Stimulated activated CD4-positive, alpha-beta T cell treated with anti-CD3 and anti-CD28 coated beads, Interleukin-15, amount 100 ng/mL, for 1 hour (primary cell): ENCODE measurements around the gene NELFCD.
A peak's percentile ranks its signal among the peaks of the same experiment; 100 is the strongest.
"Not testable (repeated sequence)": the region's sequence is repeated elsewhere in the genome, so short reads cannot be mapped to it uniquely, and the experiment has no call there.

Experiments
- DNase-seq, 2 donors: peaks; one replicate each; pipeline ENCODE4 v3.0.0-alpha.2; 2020; ENCODE audit warnings: low read depth in 1 of 2, low spot score in 1 of 2

The NELFCD gene

DNA sequence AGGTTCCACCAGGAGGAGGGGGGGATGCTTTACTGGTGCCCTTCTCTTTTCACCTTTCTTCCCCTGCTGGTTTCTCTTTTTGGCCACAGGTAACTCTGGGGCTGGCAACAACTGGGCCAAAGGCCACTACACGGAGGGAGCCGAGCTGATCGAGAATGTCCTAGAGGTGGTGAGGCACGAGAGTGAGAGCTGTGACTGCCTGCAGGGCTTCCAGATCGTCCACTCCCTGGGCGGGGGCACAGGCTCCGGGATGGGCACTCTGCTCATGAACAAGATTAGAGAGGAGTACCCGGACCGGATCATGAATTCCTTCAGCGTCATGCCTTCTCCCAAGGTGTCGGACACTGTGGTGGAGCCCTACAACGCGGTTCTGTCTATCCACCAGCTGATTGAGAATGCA, 42.6 kb downstream of the NELFCD start:
- no peak for DNase-seq

DNA sequence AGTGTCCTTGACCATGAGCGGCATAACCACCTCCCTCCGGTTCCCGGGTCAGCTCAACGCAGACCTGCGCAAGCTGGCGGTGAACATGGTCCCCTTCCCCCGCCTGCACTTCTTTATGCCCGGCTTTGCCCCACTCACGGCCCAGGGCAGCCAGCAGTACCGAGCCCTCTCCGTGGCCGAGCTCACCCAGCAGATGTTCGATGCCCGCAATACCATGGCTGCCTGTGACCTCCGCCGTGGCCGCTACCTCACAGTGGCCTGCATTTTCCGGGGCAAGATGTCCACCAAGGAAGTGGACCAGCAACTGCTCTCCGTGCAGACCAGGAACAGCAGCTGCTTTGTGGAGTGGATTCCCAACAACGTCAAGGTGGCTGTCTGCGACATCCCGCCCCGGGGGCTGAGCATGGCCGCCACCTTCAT, 43.1 kb downstream of the NELFCD start:
- no peak for DNase-seq

GRCh38 chr20:59025086-59025485, 44.0 kb downstream of the NELFCD start:
- no peak for DNase-seq

- DNase-seq, result no peak
Observed at GRCh38 chr20:59025511-59025910, 44.5 kb downstream of the NELFCD start.

- DNase-seq, result no peak
Observed at GRCh38 chr20:59026904-59027740, 46.1 kb downstream of the NELFCD start.

- no peak for DNase-seq
Observed at GRCh38 chr20:59027741-59028320, 46.8 kb downstream of the NELFCD start.

DNA sequence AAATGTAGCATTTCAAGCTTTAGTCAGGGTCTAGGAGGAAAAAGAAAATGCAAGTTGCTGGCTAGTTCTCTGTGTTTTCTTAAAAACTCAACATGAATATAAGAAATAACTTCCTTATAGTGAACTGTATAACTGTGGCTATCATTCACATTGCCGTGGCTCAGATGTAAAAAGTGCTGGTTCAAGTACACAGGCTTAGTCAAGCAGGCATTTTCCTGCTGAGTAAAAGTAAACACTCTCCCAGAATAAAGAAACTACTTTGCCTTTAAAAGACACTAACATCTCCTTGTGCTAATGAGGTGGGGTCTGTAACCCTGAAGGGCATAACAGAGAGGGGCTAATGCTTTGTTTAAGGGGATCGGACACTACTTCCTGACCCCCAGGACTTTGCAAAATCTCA, 47.8 kb downstream of the NELFCD start:
- DNase-seq, result no peak

DNA sequence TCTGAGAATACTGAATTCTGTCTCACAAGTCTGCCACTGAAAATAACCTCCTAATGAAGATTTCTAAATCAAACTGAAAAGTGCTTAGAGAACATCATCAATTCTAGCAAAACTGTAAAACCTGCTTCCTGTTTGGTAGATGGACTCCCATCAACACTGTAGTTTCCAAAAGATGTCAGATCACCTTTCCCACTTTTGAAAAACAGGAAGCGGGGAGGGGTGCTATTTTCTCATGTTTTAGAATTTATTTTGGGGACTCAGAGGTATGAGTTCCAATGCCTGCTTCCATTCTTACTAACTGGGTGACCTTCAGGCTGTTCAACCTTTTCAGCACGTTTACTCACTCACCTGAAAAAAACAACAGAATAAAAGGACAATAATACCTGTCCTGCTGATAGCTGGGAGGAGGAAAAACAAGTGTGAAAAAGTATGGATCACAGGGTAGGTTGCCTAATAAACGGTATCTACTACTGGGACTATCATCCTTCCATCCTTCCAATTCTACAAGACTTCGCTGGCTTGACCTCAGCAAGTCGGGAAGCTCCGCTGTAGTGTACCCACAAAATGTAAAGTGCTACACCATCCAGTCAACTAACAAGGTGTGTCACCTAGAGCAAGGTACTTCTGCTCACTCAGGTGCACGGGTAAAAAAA, 50.0 kb downstream of the NELFCD start:
- no peak for DNase-seq

DNA sequence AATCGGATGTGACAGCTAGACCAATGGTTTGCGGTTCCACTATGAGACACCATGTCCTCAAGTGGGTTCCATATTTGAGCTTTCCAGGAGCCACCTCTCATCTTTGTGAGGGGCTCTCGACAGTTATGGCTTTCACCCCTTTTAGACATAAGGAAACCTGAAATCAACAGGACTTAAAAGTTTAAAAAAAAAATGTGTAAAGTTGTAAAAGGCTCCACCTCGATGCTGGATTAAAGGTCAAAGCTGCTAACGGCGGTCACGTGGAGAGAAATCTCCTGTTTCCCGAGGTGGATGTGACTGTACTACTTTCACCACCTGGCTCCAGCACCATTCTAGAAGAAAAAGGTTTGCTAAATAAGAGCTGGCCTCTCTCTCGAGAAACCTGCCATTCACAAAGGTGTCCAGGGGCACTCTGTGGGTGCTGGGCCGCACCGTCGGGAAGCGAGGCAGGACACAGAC, 50.5 kb downstream of the NELFCD start:
- no peak for DNase-seq

- peak; percentile 97 for DNase-seq
Observed at GRCh38 chr20:59032023-59032712, 51.1 kb downstream of the NELFCD start, which contains the start of gene ATP5F1E. Gene ATP5F1E (minus strand): TSS chr20:59032335. CDS start chr20:59032251, 84 bp downstream.

- DNase-seq, result no peak
Observed at GRCh38 chr20:59032713-59033059, 51.6 kb downstream of the NELFCD start.

DNA sequence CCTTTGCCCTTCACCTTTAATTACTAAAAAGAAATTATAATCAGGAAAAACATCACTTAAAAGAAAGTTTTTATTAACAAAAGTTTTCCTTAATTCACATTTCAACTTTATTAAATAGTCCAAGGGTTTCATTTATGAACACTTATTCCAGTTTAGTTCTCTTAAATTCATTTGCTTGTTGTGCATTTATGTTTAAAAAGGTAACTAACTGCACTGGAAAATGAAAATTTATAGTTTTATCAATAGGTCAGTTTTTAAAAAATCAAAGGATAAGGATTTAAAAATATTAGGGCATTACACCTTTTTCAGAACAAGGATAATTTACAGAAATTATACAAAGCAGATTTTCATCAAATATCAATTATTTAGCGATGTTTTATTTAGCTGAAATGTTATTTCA, 52.0 kb downstream of the NELFCD start:
- DNase-seq, result no peak

DNA sequence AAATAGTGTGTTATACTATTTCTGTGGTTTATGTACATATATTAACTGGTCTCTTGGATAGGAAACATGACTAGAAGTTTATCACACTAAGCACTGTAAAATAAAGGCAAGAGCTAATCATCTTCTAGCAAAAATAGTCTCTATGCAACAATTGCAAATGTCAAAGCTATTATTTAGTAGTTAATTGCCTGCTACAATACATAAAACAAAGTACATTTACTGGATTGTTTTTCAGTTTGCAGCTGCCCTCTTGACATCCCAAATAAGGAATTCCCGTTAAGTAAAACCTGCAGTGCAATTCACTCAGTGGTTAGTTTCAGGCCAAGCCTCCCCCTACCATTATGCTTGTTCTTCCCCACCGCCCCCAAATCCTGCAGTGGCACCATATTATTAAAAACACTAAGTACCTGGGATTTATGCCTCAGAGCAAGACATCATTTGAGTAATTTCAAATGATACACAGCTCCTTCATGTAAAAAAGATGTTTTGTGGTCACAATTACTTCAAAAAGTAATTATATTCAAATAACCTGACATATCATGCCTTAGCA, 52.6 kb downstream of the NELFCD start:
- no peak for DNase-seq

- no peak for DNase-seq
Observed at GRCh38 chr20:59035381-59035780, 54.3 kb downstream of the NELFCD start.

DNA sequence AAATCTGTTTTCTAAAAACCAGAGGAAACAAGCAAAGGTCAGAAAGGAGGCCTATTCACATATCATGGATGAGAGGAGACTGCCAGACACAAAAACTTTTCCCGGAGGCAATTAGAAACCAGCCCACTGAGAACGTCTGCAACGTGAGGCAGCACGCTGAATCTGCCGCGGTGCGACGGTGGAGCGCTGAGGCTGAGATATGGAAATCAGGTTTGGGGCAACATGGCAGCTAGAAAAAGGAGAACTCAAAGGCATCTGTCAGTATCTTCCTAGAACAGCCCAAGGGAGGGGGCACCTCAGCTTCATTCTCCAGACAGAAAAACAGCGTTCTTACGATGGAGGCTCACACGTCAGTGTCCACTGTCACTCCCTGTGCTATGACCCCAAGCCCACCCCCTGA, 56.3 kb downstream of the NELFCD start:
- DNase-seq, result no peak

DNA sequence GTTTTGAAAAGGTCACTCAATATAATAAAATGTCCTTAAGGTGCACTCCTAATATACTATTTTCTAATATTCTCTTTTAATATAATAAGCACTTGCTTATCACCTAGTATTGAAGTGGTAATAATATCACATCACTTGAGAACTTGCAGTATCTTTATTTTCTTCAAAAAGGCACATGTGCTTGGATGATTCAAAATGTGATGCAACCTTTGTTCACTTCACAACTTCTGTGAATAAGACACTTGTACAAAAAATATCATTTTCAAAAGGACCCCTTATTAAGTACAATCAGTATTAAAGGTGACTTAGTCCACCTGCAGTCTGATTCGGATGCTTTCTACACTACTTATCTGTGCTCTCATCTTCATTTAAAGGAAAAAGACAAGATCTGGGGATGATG, 58.2 kb downstream of the NELFCD start:
- DNase-seq, result no peak

DNA sequence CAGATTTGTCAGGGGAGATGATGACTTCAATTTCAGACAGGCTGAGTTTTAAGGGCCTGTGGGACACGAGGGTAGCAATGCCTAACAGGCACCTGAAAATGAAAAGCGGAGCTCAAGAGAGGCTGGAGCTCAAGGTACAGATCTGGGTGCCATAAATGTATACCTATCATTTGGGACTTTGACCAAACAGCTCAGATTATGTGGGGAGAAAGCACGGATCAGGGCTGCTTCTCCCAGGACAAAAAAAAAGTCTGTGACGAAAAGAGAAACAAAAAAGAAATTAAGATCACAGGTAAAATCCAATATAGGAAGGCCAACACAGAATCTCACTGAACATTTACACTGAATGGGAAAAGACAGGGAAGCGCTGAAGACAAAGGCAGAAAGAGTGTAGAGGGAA, 59.6 kb downstream of the NELFCD start:
- DNase-seq, result no peak

DNA sequence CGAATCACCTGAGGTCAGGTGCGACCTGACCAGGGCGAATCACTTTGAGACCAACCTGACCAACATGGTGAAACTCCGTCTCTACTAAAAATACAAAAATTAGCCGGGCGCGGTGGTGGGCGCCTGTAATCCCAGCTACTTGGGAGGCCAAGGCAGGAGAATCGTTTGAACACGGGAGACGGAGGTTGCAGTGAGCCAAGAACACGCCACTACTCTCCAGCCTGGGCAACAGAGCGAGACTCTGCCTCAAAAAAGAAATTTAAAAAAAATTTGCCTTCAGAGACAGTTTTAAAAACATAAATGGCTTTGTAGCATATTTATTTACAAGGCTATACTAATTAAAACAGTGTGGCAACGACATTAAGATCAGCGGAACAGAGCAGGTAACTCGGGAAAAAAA, 60.4 kb downstream of the NELFCD start:
- not testable (repeated sequence) for DNase-seq

DNA sequence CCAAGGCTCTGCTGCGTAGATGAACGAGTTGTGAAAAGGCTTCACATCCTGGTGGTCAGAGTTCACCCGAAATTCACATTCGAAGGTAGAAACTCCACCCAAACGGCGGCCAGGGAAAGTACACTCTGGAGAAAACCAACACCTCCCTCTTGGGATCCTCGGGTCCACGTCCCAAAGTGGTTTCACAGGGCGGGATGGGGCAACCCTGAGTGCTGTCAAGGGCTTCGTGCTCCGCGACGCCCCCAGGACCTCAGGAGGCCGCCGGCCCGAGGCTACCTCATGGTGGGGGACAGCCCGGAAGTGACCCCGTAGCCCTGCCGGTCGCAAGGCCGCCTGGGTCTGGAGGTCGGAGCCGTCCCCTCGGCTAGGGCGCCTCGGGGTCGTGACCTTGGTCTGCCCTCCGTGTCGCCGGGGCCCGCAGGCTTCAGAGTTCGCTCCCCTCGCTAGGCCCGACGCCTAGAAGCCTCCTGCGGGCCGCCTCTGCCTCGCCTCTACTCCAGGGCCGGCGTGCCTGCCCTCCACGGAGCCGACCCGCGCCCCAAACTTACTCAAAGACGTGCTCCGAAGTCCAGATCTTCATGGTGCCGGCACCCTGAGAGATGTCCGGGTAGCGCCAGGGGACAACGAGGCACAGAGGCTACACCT, 61.2 kb downstream of the NELFCD start, which contains the start of gene PRELID3B:
PRELID3B (minus strand) TSS at position 636 of the 645 bp plus-strand sequence; CDS start at position 580, 56 bp downstream.
- DNase-seq, result no peak

- DNase-seq, result peak; percentile 92 to 94
Observed at GRCh38 chr20:59042796-59043631, 62.0 kb downstream of the NELFCD start.
